Left renal pelvis (tissue), 4 donors: ENCODE results near the gene MGMT. TPM values are rescaled to one million over a fixed set of nuclear protein-coding genes. Genes with fewer than 3 reads are reported as not detected.

ENCODE experiments used
- DNase-seq, 4 donors: peaks; one replicate each; pipeline ENCODE4 v3.0.0-alpha.2; 2013; ENCODE audit warnings: low read depth in 4 of 4, low spot score in 3 of 4
- polyA plus RNA-seq, 4 donors: library from polyadenylated mRNA; unstranded; fragments of 120-200 nt; gene quantifications; one replicate each; pipeline ENCODE4 v1.2.1, GENCODE V29; 2013; ENCODE audit not compliant: insufficient read length in 4 of 4

MGMT gene
- polyA plus RNA-seq, 4 donors: 14.2 to 24.7 (median 17.5) TPM

- no peak for DNase-seq
These were observed 69.3 kb downstream of the MGMT start for GRCh38 chr10:129536336-129536735.

- no peak for DNase-seq
These were observed 70.1 kb downstream of the MGMT start for GRCh38 chr10:129537151-129537550.

GRCh38 chr10:129538236-129538635, 71.2 kb downstream of the MGMT start:
- no peak for DNase-seq

- peak in 3 of 4 donors; percentile 29 to 54 (median 48) for DNase-seq
These were observed 74.2 kb downstream of the MGMT start for GRCh38 chr10:129541200-129541599.

- no peak for DNase-seq
These were observed 74.9 kb downstream of the MGMT start for GRCh38 chr10:129541748-129542487.

GRCh38 chr10:129542589-129542988, 75.5 kb downstream of the MGMT start:
- DNase-seq: no peak

- DNase-seq: no peak
These were observed 77.5 kb downstream of the MGMT start for GRCh38 chr10:129544205-129545202.

GRCh38 chr10:129545261-129545660, 78.2 kb downstream of the MGMT start:
- no peak for DNase-seq

- DNase-seq: no peak
These were observed 79.1 kb downstream of the MGMT start for GRCh38 chr10:129546106-129546505.

GRCh38 chr10:129547608-129548007, 80.6 kb downstream of the MGMT start:
- no peak for DNase-seq

- DNase-seq: no peak
These were observed 81.6 kb downstream of the MGMT start for GRCh38 chr10:129548600-129548999.

GRCh38 chr10:129550076-129550475, 83.0 kb downstream of the MGMT start:
- DNase-seq: no peak

GRCh38 chr10:129550658-129551057, 83.6 kb downstream of the MGMT start:
- no peak for DNase-seq

- no peak for DNase-seq
These were observed 85.1 kb downstream of the MGMT start for GRCh38 chr10:129552119-129552518.

GRCh38 chr10:129553928-129554327, 86.9 kb downstream of the MGMT start:
- no peak for DNase-seq

- DNase-seq: no peak
These were observed 89.3 kb downstream of the MGMT start for GRCh38 chr10:129556316-129556715.

- no peak for DNase-seq
These were observed 93.3 kb downstream of the MGMT start for GRCh38 chr10:129560361-129560760.

GRCh38 chr10:129562487-129562886, 95.4 kb downstream of the MGMT start:
- no peak for DNase-seq

GRCh38 chr10:129564923-129565322, 97.9 kb downstream of the MGMT start:
- DNase-seq: no peak

GRCh38 chr10:129568583-129569344, 101.7 kb downstream of the MGMT start:
- peak in 1 of 4 donors; percentile 18 for DNase-seq

- DNase-seq: no peak
These were observed 103.1 kb downstream of the MGMT start for GRCh38 chr10:129570185-129570584.
